Transverse colon (tissue), 4 donors: Measurements from ENCODE around the gene AOX1.

Experiments used
- CTCF ChIP-seq, 5 experiments: fragments of 200-600 bp in 3 of 5; fragments of 450-650 bp in 2 of 5; sonication (generic) in 3 of 5; IDR thresholded peaks; 1 replicate in 2 of 5; 2 replicates in 3 of 5; pipeline ENCODE4 v1.5.1; 2016 to 2017; ENCODE audit warnings: antibody characterized with exemption in 5 of 5, inconsistent platforms in 3 of 5, mild to moderate bottlenecking in 2 of 5, moderate library complexity in 1 of 5
- POLR2A ChIP-seq: fragments of 450-650 bp; IDR thresholded peaks from one replicate; pipeline ENCODE4 v1.6.1; 2016; ENCODE audit warnings: antibody characterized with exemption, mild to moderate bottlenecking, moderate library complexity
- POLR2AphosphoS5 ChIP-seq, 3 donors: sonication (generic); formaldehyde crosslinking; IDR thresholded peaks; one replicate each; pipeline ENCODE4 v1.6.1; 2016; ENCODE audit warnings: antibody characterized with exemption in 3 of 3

GRCh38 chr2:200640901-200641300 lies 55.1 kb downstream of the AOX1 start:
- no peak for TF ChIP-seq POLR2AphosphoS5 (IDR thresholded peaks at IDR 0.05)
- no peak for TF ChIP-seq POLR2A
- TF ChIP-seq CTCF (IDR thresholded peaks at IDR 0.05): no peak
